Activated T-cell treated with anti-CD3 and anti-CD28 coated beads, Interleukin-2, amount 50 U/mL, for 72 hours (primary cell): ENCODE results near the gene KMT2C. TPM values are rescaled to one million over a fixed set of nuclear protein-coding genes. Genes with fewer than 3 reads are reported as not detected.
"Not testable (repeated sequence)": the region's sequence is repeated elsewhere in the genome, so short reads cannot be mapped to it uniquely, and the experiment has no call there.

Experiments used
- ATAC-seq, 2 donors: fragments of 150-1000 bp; cut with Tn5 transposase; replicated peaks in 1 of 2; 2 replicates each; pipeline ENCODE4 v1.10.0; 2021; ENCODE audit warnings: moderate library complexity in 2 of 2, mild to moderate bottlenecking in 1 of 2
- DNase-seq, 2 donors: peaks; one replicate each; pipeline ENCODE4 v3.0.0; 2021 to 2022; ENCODE audit warnings: mixed read lengths in 1 of 2
- H3K27ac Mint-ChIP-seq: one replicate; pipeline ENCODE4 v1.8.0; 2022; ENCODE audit warnings: mild to moderate bottlenecking, moderate library complexity, mixed read lengths
- H3K27me3 Mint-ChIP-seq: one replicate; pipeline ENCODE4 v1.8.0; 2022; ENCODE audit warnings: low read depth, mixed read lengths
- H3K36me3 Mint-ChIP-seq, 2 donors: one replicate each; pipeline ENCODE4 v1.8.0; 2022; ENCODE audit warnings: mixed read lengths in 2 of 2, mild to moderate bottlenecking in 1 of 2; ENCODE audit not compliant: insufficient read depth in 2 of 2
- H3K4me1 Mint-ChIP-seq: one replicate; pipeline ENCODE4 v1.8.0; 2022; ENCODE audit warnings: low read depth, mixed read lengths
- H3K4me3 Mint-ChIP-seq, 2 donors: one replicate each; pipeline ENCODE4 v1.8.0; 2022; ENCODE audit warnings: mild to moderate bottlenecking in 2 of 2, mixed read lengths in 2 of 2, moderate library complexity in 2 of 2
- H3K9me3 Mint-ChIP-seq, 2 donors: one replicate each; pipeline ENCODE4 v1.8.0; 2022; ENCODE audit warnings: mixed read lengths in 2 of 2
- total RNA-seq, 2 donors: library from RNA; stranded (reverse); gene quantifications; one replicate each; pipeline ENCODE4 v1.2.3, GENCODE V29; 2022

The KMT2C gene
- total RNA-seq, 2 donors from 2014 or later, result 55.6 to 60.2 TPM

- H3K4me3 Mint-ChIP-seq, result no peak overlapping the region
- ATAC-seq, result peak in 1 of 2 donors; percentile 11
- peaks cover 0 to 12% of the 10 kb centered on the region in 2 donors for H3K36me3 Mint-ChIP-seq
- DNase-seq, result no peak
- no peak overlapping the region for H3K27ac Mint-ChIP-seq
- H3K9me3 Mint-ChIP-seq, result peaks cover 9 to 15% of the 10 kb centered on the region in 2 donors
- peaks cover 5% of the 10 kb centered on the region for H3K4me1 Mint-ChIP-seq
- H3K27me3 Mint-ChIP-seq, result no peaks in the 10 kb centered on the region
Observed at GRCh38 chr7:152406491-152406890, 29.3 kb downstream of the KMT2C start.

DNA sequence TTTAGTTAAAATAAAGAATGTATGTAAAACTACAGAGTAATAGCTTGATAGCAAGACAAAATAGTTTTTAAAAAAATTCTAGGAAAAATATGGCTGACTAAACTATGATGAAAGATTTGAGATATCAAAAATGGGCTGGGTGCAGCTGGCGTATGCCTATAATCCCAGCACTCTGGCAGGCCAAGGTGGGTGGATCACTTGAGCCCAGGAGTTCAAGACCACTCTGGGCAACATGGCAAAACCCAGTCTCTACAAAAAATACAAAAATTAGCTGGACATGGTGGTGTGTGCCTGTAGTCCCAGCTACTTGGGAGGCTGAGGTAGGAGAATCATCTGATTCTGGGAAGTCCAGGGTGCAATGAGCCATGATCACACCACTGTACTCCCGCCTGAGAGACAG lies 29.8 kb downstream of the KMT2C start:
- H3K4me1 Mint-ChIP-seq, H3K27me3 Mint-ChIP-seq, H3K4me3 Mint-ChIP-seq, ATAC-seq, H3K27ac Mint-ChIP-seq, DNase-seq: not testable (repeated sequence)
- Mint-ChIP-seq H3K36me3 (peaks cover 0 to 12% of the 10 kb centered on the region in 2 donors), H3K9me3 (peaks cover 9 to 15% of the 10 kb centered on the region in 2 donors)

GRCh38 chr7:152403726-152404125 lies 32.1 kb downstream of the KMT2C start:
- Mint-ChIP-seq H3K27me3 (no peaks in the 10 kb centered on the region), H3K4me3 (no peak overlapping the region), H3K9me3 (peaks cover 9 to 15% of the 10 kb centered on the region in 2 donors), H3K36me3 (peaks cover 0 to 12% of the 10 kb centered on the region in 2 donors), H3K4me1 (peaks cover 15% of the 10 kb centered on the region), H3K27ac (no peak overlapping the region)
- no peak for ATAC-seq
- no peak for DNase-seq

- DNase-seq (no peak), ATAC-seq (no peak)
- Mint-ChIP-seq H3K4me3 (no peak overlapping the region), H3K4me1 (peaks cover 21% of the 10 kb centered on the region), H3K9me3 (peaks cover 9 to 16% of the 10 kb centered on the region in 2 donors), H3K27me3 (no peaks in the 10 kb centered on the region), H3K36me3 (peaks cover 2 to 12% of the 10 kb centered on the region in 2 donors), H3K27ac (no peak overlapping the region)
Observed at GRCh38 chr7:152402384-152403250, 33.2 kb downstream of the KMT2C start.

DNA sequence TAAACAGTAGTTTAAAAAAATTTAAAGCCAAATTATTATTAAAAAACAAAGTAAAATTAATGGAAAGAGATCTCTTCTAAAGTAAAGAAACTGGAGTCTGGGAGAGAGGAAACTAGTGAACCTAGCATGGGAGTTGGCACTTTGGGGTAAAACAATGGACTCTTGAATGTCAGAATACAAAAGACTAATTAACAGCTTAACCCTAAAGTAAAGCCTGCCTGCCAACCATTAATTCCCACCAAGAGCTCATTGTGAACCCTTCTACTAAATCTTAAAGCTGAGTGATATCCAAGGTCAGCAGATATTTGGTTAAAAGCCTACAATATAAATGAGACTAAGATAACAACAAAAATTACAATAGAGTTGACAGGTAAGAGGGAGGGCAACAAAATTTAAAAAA lies 36.5 kb downstream of the KMT2C start:
- Mint-ChIP-seq H3K27ac (no peak overlapping the region), H3K4me3 (no peak overlapping the region), H3K36me3 (peaks cover 2% of the 10 kb centered on the region in 2 donors), H3K27me3 (no peaks in the 10 kb centered on the region), H3K9me3 (peaks cover 0 to 4% of the 10 kb centered on the region in 2 donors), H3K4me1 (peaks cover 25% of the 10 kb centered on the region)
- ATAC-seq, result no peak
- no peak for DNase-seq

DNA sequence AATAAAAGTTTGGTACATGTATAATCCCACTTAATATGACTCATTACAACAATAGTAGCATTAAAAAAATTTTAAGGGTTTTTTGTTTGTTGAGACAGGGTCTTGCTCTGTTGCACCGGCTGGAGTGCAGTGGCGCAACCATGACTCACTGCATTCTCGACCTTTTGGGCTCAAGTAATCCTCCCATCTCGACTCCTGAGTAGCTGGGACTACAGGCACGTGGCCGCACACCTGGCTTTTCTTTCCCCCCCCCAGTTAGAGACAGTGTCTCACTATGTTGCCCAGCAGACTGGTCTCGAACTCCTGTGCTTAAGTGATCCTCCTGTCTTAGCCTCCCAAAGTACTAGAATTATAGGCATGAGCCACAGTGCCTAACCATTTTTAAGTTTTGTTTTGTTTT lies 40.7 kb downstream of the KMT2C start:
- ATAC-seq, result no peak
- Mint-ChIP-seq H3K4me1 (peaks cover 43% of the 10 kb centered on the region), H3K36me3 (peaks cover 0 to 2% of the 10 kb centered on the region in 2 donors), H3K27me3 (no peaks in the 10 kb centered on the region), H3K9me3 (peaks cover 0 to 2% of the 10 kb centered on the region in 2 donors), H3K27ac (no peak overlapping the region), H3K4me3 (no peak overlapping the region)
- no peak for DNase-seq

DNA sequence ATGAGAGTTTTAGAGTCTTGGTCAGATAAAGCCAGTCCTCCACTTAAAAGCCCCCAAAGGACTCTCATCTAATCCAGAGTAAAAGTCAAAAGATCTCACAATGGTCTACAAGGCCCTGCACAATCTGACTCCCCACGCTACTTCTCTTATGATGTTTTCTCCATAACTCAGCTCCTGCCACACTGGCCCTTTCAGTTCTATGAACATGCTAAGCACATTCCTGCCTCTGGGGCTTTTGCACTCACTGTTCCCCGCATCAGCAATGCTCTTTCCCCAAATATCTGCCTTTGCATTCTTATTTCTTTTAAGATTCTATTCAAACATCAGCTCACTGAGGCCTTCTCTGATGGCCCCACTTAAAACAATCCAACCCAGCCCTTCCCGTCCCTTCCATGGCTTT lies 41.6 kb downstream of the KMT2C start:
- not testable (repeated sequence) for ATAC-seq, H3K27me3 Mint-ChIP-seq, H3K36me3 Mint-ChIP-seq, H3K4me3 Mint-ChIP-seq, H3K9me3 Mint-ChIP-seq, DNase-seq, H3K27ac Mint-ChIP-seq
- H3K4me1 Mint-ChIP-seq, result peaks cover 37% of the 10 kb centered on the region

DNA sequence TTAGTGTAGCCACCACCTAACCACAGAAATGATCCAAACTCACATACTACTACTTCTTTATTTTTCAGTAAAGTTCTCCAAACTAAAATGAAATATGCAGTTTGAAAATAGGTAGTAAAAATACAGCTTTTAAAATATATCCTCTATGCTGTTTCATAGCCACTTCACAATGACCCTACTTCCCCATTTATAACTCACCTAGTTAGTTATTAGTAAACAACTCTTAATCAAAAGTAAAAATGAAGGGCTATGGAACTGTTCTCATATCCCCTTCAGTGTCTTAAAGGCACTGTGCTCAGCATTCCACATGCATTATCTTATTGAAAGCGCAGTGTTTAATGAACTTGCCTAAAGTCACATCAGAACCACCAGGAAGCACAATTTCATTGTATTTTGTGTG lies 43.5 kb downstream of the KMT2C start:
- Mint-ChIP-seq H3K27me3 (no peaks in the 10 kb centered on the region), H3K27ac (no peak overlapping the region), H3K4me1 (peaks cover 31% of the 10 kb centered on the region), H3K4me3 (no peak overlapping the region), H3K9me3 (peaks cover 0 to 1% of the 10 kb centered on the region in 2 donors), H3K36me3 (peaks cover 0 to 1% of the 10 kb centered on the region in 2 donors)
- ATAC-seq (no peak), DNase-seq (no peak)

- not testable (repeated sequence) for H3K27ac Mint-ChIP-seq, DNase-seq, H3K27me3 Mint-ChIP-seq, ATAC-seq, H3K36me3 Mint-ChIP-seq, H3K4me1 Mint-ChIP-seq, H3K9me3 Mint-ChIP-seq, H3K4me3 Mint-ChIP-seq
Observed at GRCh38 chr7:152386136-152386764, 49.6 kb downstream of the KMT2C start.

DNA sequence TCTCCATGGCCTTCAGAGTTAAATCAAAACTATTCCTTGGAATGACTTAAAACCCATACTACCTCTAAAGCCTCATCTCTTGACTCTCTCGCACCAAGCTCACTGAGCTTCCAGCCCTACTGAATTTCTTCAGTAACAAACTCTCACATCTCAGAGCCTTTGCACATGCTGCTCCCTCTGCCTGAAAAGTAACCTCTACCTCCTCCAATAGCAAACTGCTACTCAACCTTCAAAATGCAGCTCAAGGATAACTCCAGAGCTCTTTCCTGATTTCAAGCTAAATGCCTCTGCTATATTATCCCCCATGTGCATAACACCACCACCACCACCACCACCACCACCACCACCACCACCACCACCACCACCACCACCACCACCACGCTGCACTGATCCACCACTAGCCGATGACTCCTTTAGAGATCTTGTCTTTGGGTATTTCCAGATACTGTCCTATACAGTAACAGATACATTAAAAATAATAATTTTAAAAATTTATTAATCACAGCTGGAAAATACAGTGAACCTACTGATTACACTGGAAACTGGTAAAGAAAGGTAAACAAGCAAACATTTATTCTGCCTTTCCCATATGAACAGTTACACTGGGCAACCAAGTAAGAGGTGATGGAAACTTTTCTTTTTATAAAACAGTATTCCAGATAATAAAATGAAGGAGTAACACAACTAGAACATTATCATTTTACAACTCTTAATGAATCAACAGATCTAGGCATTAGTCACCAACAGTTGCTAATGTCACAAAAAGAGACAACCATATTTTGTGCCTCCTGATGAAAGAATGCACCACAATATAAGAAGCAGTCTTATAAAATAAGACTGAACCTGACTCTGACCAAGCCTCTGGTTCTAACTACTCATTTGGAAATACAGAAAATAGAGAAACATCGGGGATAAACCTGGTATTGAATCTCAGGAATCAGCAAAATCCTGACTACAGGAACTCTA lies 51.3 kb downstream of the KMT2C start:
- DNase-seq, H3K36me3 Mint-ChIP-seq, H3K27me3 Mint-ChIP-seq, H3K27ac Mint-ChIP-seq, H3K9me3 Mint-ChIP-seq, H3K4me3 Mint-ChIP-seq: not testable (repeated sequence)
- peak; percentile 28 to 29 for ATAC-seq
- H3K4me1 Mint-ChIP-seq, result peaks cover 12% of the 10 kb centered on the region

DNA sequence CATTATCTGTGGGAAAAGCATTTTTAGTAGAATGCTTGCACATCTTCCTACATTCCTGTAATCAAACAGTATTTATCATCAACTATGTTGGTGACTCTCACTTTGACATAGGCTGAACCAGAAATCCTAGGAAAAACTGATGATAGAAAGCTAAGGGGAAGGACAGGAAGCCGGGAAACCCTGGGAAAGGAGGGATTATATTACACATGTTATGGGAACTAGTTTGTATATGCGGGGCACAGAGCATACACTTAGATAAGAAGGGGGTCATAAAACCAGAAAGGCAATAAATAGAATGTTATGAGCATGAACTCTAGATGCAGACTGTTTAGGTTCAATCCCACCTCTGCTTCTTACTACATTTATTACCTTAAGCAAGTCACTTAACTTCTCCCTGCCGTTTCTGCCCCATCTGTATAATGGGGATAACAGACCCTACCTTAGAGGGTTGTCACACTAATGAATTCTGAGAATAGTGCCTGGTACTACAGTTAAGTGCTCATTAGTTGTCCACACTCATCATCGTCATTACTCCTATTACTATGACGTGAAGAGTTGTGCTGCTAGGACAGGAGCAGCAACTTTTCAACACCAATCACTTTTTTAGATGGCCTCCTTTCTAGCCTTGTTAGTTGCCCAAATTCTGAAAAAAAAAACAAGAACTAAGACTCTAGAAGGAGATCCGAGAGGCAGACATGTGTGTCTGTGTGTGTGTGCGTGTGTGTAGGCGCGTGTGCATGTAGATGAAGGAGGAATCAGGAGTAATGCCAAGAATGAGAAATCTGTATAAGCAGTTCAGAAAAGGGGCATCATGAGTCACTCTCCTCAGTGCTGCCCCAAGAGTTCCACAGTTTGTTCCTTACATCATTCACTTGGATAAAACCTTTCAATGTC lies 52.2 kb downstream of the KMT2C start:
- Mint-ChIP-seq H3K4me3 (no peak overlapping the region), H3K27me3 (no peaks in the 10 kb centered on the region), H3K9me3 (peaks cover 0 to 1% of the 10 kb centered on the region in 2 donors), H3K36me3 (peaks cover 0 to 1% of the 10 kb centered on the region in 2 donors), H3K4me1 (peaks cover 12% of the 10 kb centered on the region), H3K27ac (no peak overlapping the region)
- peak; percentile 20 to 42 for ATAC-seq
- DNase-seq, result no peak

DNA sequence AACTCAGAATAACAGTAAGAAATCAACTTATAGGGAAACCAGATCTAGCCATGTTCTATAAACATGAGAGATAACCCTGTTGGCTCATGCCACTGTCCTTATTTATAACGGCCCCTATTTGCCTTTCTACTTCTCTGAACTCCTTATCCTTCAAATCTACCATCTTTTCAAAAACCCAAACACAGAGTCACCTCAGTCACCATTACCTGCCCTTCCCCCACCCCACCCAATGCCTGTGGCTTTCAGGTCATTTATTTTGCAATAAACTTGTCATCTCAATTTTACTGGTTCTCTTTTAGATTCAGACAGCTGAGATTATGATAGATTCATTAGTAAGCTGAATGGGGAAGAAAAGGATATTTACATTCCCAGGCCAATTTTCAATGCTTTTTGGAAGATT lies 53.6 kb downstream of the KMT2C start:
- DNase-seq (peak in 1 of 2 donors; percentile 15), ATAC-seq (no peak)
- H3K4me3 Mint-ChIP-seq, result no peak overlapping the region
- H3K4me1 Mint-ChIP-seq, result peaks cover 15% of the 10 kb centered on the region
- no peaks in the 10 kb centered on the region for H3K27me3 Mint-ChIP-seq
- peaks cover 0 to 3% of the 10 kb centered on the region in 2 donors for H3K36me3 Mint-ChIP-seq
- H3K9me3 Mint-ChIP-seq, result peaks cover 0 to 2% of the 10 kb centered on the region in 2 donors
- H3K27ac Mint-ChIP-seq, result no peak overlapping the region
